ENCODE measurements around the gene AGGF1.
"Not testable (repeated sequence)": the region's sequence is repeated elsewhere in the genome, so short reads cannot be mapped to it uniquely, and the experiment has no call there.

Gene AGGF1

GRCh38 chr5:77086368-77086688 lies 56.1 kb downstream of the AGGF1 start:
- DNase-seq (ENCODE audit: low read depth in 2 of 2) = no peak

DNA sequence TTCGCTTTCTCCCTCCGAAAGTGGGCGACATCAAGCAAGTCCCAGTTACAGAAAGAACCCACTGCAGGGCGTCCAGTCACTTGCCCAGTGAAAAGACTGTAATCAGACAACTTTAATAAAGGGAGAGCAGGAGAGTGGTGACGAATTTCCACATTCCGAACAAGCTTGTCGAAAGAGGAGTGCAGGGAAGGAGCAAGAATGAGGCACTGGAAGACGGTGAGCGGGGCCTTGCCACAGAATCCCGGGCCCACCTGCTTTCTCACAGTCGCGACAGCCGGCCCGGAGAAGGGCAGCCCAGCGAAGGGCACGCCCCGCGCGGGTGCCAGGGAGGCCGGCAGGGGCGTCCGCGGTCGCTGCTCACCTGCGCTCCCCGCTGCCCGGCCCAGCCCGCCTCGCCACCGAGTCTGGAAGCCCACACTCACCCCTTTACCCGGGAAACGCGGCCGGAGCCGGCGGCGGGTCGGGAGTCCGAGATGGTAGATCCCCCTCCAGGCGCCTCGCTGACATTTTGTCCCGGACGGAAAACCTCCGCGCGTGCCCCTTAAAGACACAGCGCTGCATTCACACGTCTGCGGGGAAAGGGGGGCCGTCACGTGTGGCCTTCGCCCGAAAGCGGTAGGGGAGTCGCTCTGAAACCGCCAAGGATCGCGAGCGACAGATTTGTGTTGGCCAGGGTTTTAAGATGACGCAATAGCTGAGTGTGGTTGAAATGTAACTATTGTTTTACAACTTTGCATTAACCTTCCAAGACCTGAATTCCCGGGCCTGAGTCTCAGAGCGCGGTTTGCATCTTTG lies 56.7 kb downstream of the AGGF1 start, which contains the start of gene ZBED3:
TSS of gene ZBED3 (minus strand) at position 597 of the 795 bp plus-strand sequence. CDS start 9,407 bp downstream, outside the sequence.
- no peak for DNase-seq (ENCODE audit: low read depth in 2 of 2)

GRCh38 chr5:77087484-77088261 lies 57.5 kb downstream of the AGGF1 start:
- no peak for DNase-seq (ENCODE audit: low read depth in 2 of 2)

GRCh38 chr5:77095189-77095588 lies 65.0 kb downstream of the AGGF1 start:
- no peak for DNase-seq (ENCODE audit: low read depth in 2 of 2)

- no peak for DNase-seq (ENCODE audit: low read depth in 2 of 2)
Observed at GRCh38 chr5:77101298-77101697, 71.1 kb downstream of the AGGF1 start.

DNA sequence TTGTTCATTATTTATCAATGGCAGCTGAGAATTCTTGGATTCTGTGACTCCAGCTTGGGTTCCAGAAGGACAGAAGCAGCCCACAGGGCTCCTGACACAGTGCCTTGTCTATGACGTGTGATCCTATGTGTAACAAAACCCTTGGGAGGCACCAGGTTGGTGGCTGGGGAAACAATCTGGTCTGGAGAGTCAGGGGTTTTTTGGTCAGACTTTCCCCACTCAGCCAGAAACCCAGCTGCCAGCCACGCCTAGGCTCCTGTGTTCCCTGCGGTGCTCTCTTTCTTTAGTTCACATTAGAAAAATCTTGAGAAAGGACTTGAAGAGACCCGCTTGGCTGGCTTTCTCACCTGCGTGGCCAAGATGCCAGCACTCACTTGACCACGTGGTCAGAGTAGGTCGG lies 72.3 kb downstream of the AGGF1 start:
- no peak for DNase-seq (ENCODE audit: low read depth in 2 of 2)

- no peak for DNase-seq (ENCODE audit: low read depth in 2 of 2)
Observed at GRCh38 chr5:77103457-77103856, 73.3 kb downstream of the AGGF1 start.

GRCh38 chr5:77104813-77105212 lies 74.6 kb downstream of the AGGF1 start:
- no peak for DNase-seq (ENCODE audit: low read depth in 2 of 2)

DNA sequence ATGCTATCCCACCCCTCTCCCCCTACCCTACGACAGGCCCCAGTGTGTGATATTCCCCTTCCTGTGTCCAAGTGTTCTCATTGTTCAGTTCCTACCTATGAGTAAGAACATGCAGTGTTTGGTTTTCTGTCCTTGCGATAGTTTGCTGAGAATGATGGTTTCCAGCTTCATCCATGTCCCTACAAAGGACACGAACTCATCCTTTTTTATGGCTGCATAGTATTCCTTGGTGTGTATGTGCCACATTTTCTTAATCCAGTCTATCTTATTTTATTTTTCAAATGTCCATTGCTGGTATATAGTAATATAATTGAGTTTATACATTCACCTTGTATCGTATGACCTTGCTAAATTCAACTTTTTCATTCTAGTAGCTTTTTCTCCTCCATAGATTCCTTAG lies 76.8 kb downstream of the AGGF1 start:
- not testable (repeated sequence) for DNase-seq (ENCODE audit: low read depth in 2 of 2)
